Tibial artery (tissue), 4 donors: ENCODE data around the gene SLFN5.

Experiments used
- DNase-seq, 2 donors: peaks; one replicate each; pipeline ENCODE4 v3.0.0-alpha.2; 2019
- H3K27ac ChIP-seq, 2 donors: fragments of 200-600 bp; sonication (generic) in 1 of 2; 1 replicate in 1 of 2; 2 replicates in 1 of 2; pipeline ENCODE4 v1.5.1; 2018 to 2019; ENCODE audit warnings: mild to moderate bottlenecking in 1 of 2
- H3K27me3 ChIP-seq, 2 donors: fragments of 200-600 bp; sonication (generic) in 1 of 2; one replicate each; pipeline versions ENCODE4 v1.5.1 to v1.6.0; 2016 to 2019
- H3K36me3 ChIP-seq, 3 donors: fragments of 200-600 bp; sonication (generic) in 2 of 3; one replicate each; pipeline ENCODE4 v1.5.1; 2016 to 2019; ENCODE audit warnings: mild to moderate bottlenecking in 2 of 3
- H3K4me1 ChIP-seq, 4 donors: fragments of 200-600 bp; sonication (generic) in 2 of 4; 1 replicate in 3 of 4; 2 replicates in 1 of 4; pipeline ENCODE4 v1.5.1; 2016 to 2019
- H3K4me3 ChIP-seq, 2 donors: fragments of 200-600 bp; sonication (generic) in 1 of 2; 1 replicate in 1 of 2; 2 replicates in 1 of 2; pipeline ENCODE4 v1.5.1; 2018 to 2019; ENCODE audit warnings: mild to moderate bottlenecking in 2 of 2
- H3K9me3 ChIP-seq, 3 donors: fragments of 200-600 bp; sonication (generic) in 1 of 3; one replicate each; pipeline ENCODE4 v1.5.1; 2016 to 2019
- CTCF ChIP-seq, 2 experiments: fragments of 200-600 bp in 1 of 2; fragments of 450-650 bp in 1 of 2; IDR thresholded peaks; one replicate each; pipeline ENCODE4 v1.5.1; 2017 to 2019; ENCODE audit warnings: antibody characterized with exemption in 2 of 2, mild to moderate bottlenecking in 1 of 2, moderate library complexity in 1 of 2
- intact Hi-C: fragments of 100-400 bp; cut with DNase I; formaldehyde crosslinking; loops from one replicate; pipeline ENCODE4 v1.15.0; 2023; ENCODE audit warnings: low total_unique reads

Gene SLFN5

GRCh38 chr17:35315971-35316370, 73.1 kb downstream of the SLFN5 start:
- TF ChIP-seq CTCF (IDR thresholded peaks at IDR 0.05): no peak
- Histone ChIP-seq H3K27me3 (no peaks in the 10 kb centered on the region), H3K4me1 (peaks cover 0 to 30% (median 29%) of the 10 kb centered on the region in 4 donors), H3K9me3 (no peaks in the 10 kb centered on the region), H3K36me3 (no peaks in the 10 kb centered on the region), H3K4me3 (no peak overlapping the region), H3K27ac (no peak overlapping the region)
- intact Hi-C loops: no loop called here
- DNase-seq: no peak

DNA sequence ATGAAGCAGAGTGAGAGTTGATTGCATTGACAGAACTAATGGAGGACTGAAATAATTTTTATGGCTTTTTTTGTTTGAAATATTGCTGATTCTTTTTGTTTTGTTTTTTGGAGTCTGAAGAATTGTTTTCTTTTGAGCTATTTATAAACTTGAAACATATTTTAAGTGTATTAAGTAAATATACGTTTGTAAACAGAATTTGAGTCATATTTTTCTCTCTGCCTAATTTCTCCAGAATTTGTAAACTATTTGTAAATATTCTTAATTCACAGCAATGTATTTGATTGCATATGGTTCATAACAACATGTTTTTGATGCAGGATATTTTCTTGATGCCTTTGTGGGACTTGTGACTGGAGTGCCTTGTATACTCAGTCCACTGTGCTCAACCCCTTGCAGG, 79.9 kb downstream of the SLFN5 start:
- DNase-seq: no peak
- no peaks in the 10 kb centered on the region for H3K4me1 ChIP-seq
- H3K27ac ChIP-seq: no peak overlapping the region
- no peak overlapping the region for H3K4me3 ChIP-seq
- H3K36me3 ChIP-seq: peaks cover 0 to 4% (median 0%) of the 10 kb centered on the region in 3 donors
- intact Hi-C loops: no loop called here
- H3K9me3 ChIP-seq: no peaks in the 10 kb centered on the region
- TF ChIP-seq CTCF (IDR thresholded peaks at IDR 0.05): no peak
- H3K27me3 ChIP-seq: no peaks in the 10 kb centered on the region
